ENCODE data around the gene LRP1B. TPM values are rescaled to one million over a fixed set of nuclear protein-coding genes. Genes with fewer than 3 reads are reported as not detected.

LRP1B gene
- total and polyA plus RNA-seq, 2 donors (not counting 1 experiment from before 2014, with no cell fraction given) = not detected

DNA sequence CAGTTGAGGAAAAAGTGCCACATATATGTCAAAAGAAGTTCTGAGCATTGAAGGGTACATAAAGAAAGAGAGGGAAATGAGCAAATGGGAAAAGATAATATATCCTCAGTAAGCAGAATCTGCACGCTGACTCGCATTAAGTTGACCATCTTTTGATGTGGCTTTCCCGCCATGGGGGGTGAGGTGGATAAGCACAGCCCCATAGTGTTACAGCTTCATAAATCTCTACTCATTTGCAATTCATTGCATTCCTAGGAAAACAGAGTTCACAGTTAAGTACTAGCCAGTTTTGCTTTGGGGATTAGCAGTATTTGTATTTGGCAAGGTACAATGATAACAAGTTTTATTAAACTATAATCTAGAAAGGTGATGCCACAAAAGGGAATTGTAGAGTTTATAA is 814.2 kb downstream of the LRP1B start:
- H3K27me3 ChIP-seq (replicated peaks in 1 of 4; ENCODE audit: control extremely low read depth in 1 of 4, control insufficient read depth in 3 of 4, insufficient read depth in 4 of 4, low read length in 3 of 4) = no peaks in the 10 kb centered on the region
- H3K27me3 Mint-ChIP-seq = no peaks in the 10 kb centered on the region

DNA sequence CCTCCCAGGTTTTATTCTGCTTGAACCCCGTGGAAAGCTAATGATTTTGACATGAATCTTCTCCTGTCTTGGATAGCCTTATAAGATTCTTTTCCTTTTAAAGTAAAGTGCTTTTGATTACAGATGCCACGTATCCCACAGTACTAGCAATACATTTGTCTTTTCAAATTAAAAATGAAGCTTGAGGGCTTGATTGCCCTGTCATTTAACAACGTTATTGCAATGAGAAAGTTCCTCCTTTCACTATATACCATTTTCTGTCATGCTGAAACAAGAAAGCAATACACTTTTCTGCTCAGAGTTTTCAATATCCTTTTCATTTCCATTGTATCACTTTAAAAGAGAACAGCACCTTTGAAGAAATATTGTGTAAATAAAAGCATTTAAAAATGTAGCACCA is 814.7 kb downstream of the LRP1B start:
- TF ChIP-seq, protein P1, sequence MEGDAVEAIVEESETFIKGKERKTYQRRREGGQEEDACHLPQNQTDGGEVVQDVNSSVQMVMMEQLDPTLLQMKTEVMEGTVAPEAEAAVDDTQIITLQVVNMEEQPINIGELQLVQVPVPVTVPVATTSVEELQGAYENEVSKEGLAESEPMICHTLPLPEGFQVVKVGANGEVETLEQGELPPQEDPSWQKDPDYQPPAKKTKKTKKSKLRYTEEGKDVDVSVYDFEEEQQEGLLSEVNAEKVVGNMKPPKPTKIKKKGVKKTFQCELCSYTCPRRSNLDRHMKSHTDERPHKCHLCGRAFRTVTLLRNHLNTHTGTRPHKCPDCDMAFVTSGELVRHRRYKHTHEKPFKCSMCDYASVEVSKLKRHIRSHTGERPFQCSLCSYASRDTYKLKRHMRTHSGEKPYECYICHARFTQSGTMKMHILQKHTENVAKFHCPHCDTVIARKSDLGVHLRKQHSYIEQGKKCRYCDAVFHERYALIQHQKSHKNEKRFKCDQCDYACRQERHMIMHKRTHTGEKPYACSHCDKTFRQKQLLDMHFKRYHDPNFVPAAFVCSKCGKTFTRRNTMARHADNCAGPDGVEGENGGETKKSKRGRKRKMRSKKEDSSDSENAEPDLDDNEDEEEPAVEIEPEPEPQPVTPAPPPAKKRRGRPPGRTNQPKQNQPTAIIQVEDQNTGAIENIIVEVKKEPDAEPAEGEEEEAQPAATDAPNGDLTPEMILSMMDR (IDR thresholded peaks at IDR 0.05) = no peak
- no peak for TF ChIP-seq EZH2 (IDR thresholded peaks at IDR 0.05; ENCODE audit: borderline replicate concordance, insufficient read depth, low read depth, low read length, poor library complexity, severe bottlenecking)
- DNase-seq = no peak
- no CpG with 5 or more reads among the region's 3 CpGs for whole genome bisulfite sequencing (ENCODE audit: insufficient coverage)
- ChIA-PET POLR2A (no interaction called here), CTCF (no interaction called here)
- no peak overlapping the region for H3K27ac ChIP-seq (ENCODE audit: low read length in 2 of 2)
- Mint-ChIP-seq H3K9me3 (ENCODE audit: insufficient read depth) (no peaks in the 10 kb centered on the region), H3K4me3 (no peak overlapping the region), H3K27me3 (no peaks in the 10 kb centered on the region), H3K4me1 (no peaks in the 10 kb centered on the region), H3K27ac (no peak overlapping the region)
- no peaks in the 10 kb centered on the region for H4K20me1 ChIP-seq (ENCODE audit: control insufficient read depth, insufficient read depth, low read length, poor library complexity, severe bottlenecking)
- intact Hi-C loops (cut with micrococcal nuclease) = no loop called here
- H2AFZ ChIP-seq (ENCODE audit: insufficient read depth, low read depth, low read length, poor library complexity, severe bottlenecking) = no peak overlapping the region
- H3K4me2 ChIP-seq (replicated peaks; ENCODE audit: low read depth, low read length, poor library complexity, severe bottlenecking) = no peak overlapping the region
- no peaks in the 10 kb centered on the region for H3K79me2 ChIP-seq (ENCODE audit: control insufficient read depth, insufficient read depth, low read length)
- no peaks in the 10 kb centered on the region for H3K4me1 ChIP-seq (ENCODE audit: control insufficient read depth in 2 of 2, insufficient read depth in 2 of 2, low read length in 2 of 2)
- no peak overlapping the region for H3K9ac ChIP-seq (ENCODE audit: low read length)
- no peak for ATAC-seq (ENCODE audit: low read depth)
- H3K27me3 ChIP-seq (replicated peaks in 1 of 4; ENCODE audit: control extremely low read depth in 1 of 4, control insufficient read depth in 3 of 4, insufficient read depth in 4 of 4, low read length in 3 of 4) = no peaks in the 10 kb centered on the region
- no peaks in the 10 kb centered on the region for H3K9me3 ChIP-seq (ENCODE audit: control extremely low read depth in 1 of 3, control insufficient read depth in 2 of 3, insufficient read depth in 1 of 3, low read length in 2 of 3)
- no peak overlapping the region for H3K4me3 ChIP-seq (ENCODE audit: control extremely low read depth in 1 of 5, extremely low read depth in 1 of 5, insufficient read depth in 1 of 5, low read depth in 2 of 5, low read length in 4 of 5)
- no peaks in the 10 kb centered on the region for H3K36me3 ChIP-seq (replicated peaks in 1 of 2; ENCODE audit: control extremely low read depth in 1 of 2, control insufficient read depth in 1 of 2, extremely low read depth in 1 of 2, insufficient read depth in 2 of 2, low read length in 1 of 2)

More for the DNA sequence above, 814.2 kb downstream of the LRP1B start:
- H3K36me3 ChIP-seq (replicated peaks in 1 of 2; ENCODE audit: control extremely low read depth in 1 of 2, control insufficient read depth in 1 of 2, extremely low read depth in 1 of 2, insufficient read depth in 2 of 2, low read length in 1 of 2) = no peaks in the 10 kb centered on the region
- WGBS (ENCODE audit: insufficient coverage) = 100% methylated on average over 1 of the region's 3 CpGs
- H3K4me1 Mint-ChIP-seq = no peaks in the 10 kb centered on the region
- ATAC-seq (ENCODE audit: low read depth) (no peak), DNase-seq (no peak)
- H3K4me1 ChIP-seq (ENCODE audit: control insufficient read depth in 2 of 2, insufficient read depth in 2 of 2, low read length in 2 of 2) = no peaks in the 10 kb centered on the region
- no peak overlapping the region for H3K27ac Mint-ChIP-seq
- TF ChIP-seq, protein P1 (IDR thresholded peaks at IDR 0.05) = no peak
- TF ChIP-seq EZH2 (IDR thresholded peaks at IDR 0.05; ENCODE audit: borderline replicate concordance, insufficient read depth, low read depth, low read length, poor library complexity, severe bottlenecking) = no peak
- H3K4me2 ChIP-seq (replicated peaks; ENCODE audit: low read depth, low read length, poor library complexity, severe bottlenecking) = no peak overlapping the region
- ChIA-PET CTCF (no interaction called here), POLR2A (no interaction called here)
- no peak overlapping the region for H3K27ac ChIP-seq (ENCODE audit: low read length in 2 of 2)
- no peak overlapping the region for H3K4me3 ChIP-seq (ENCODE audit: control extremely low read depth in 1 of 5, extremely low read depth in 1 of 5, insufficient read depth in 1 of 5, low read depth in 2 of 5, low read length in 4 of 5)
- H3K9me3 Mint-ChIP-seq (ENCODE audit: insufficient read depth) = no peaks in the 10 kb centered on the region
- H3K9me3 ChIP-seq (ENCODE audit: control extremely low read depth in 1 of 3, control insufficient read depth in 2 of 3, insufficient read depth in 1 of 3, low read length in 2 of 3) = no peaks in the 10 kb centered on the region
- intact Hi-C loops (cut with micrococcal nuclease) = no loop called here
- no peak overlapping the region for H2AFZ ChIP-seq (ENCODE audit: insufficient read depth, low read depth, low read length, poor library complexity, severe bottlenecking)
- no peaks in the 10 kb centered on the region for H3K79me2 ChIP-seq (ENCODE audit: control insufficient read depth, insufficient read depth, low read length)
- H4K20me1 ChIP-seq (ENCODE audit: control insufficient read depth, insufficient read depth, low read length, poor library complexity, severe bottlenecking) = no peaks in the 10 kb centered on the region
- H3K4me3 Mint-ChIP-seq = no peak overlapping the region
- no peak overlapping the region for H3K9ac ChIP-seq (ENCODE audit: low read length)
